Tibial artery (tissue), 4 donors: Measurements from ENCODE around the gene TOPORS.
"Not testable (repeated sequence)": the region's sequence is repeated elsewhere in the genome, so short reads cannot be mapped to it uniquely, and the experiment has no call there.

Experiments
- DNase-seq, 2 donors: peaks; one replicate each; pipeline ENCODE4 v3.0.0-alpha.2; 2019
- H3K27ac ChIP-seq, 2 donors: fragments of 200-600 bp; sonication (generic) in 1 of 2; 1 replicate in 1 of 2; 2 replicates in 1 of 2; pipeline ENCODE4 v1.5.1; 2018 to 2019; ENCODE audit warnings: mild to moderate bottlenecking in 1 of 2
- H3K27me3 ChIP-seq, 2 donors: fragments of 200-600 bp; sonication (generic) in 1 of 2; one replicate each; pipeline versions ENCODE4 v1.5.1 to v1.6.0; 2016 to 2019
- H3K36me3 ChIP-seq, 3 donors: fragments of 200-600 bp; sonication (generic) in 2 of 3; one replicate each; pipeline ENCODE4 v1.5.1; 2016 to 2019; ENCODE audit warnings: mild to moderate bottlenecking in 2 of 3
- H3K4me1 ChIP-seq, 4 donors: fragments of 200-600 bp; sonication (generic) in 2 of 4; 1 replicate in 3 of 4; 2 replicates in 1 of 4; pipeline ENCODE4 v1.5.1; 2016 to 2019
- H3K4me3 ChIP-seq, 2 donors: fragments of 200-600 bp; sonication (generic) in 1 of 2; 1 replicate in 1 of 2; 2 replicates in 1 of 2; pipeline ENCODE4 v1.5.1; 2018 to 2019; ENCODE audit warnings: mild to moderate bottlenecking in 2 of 2
- H3K9me3 ChIP-seq, 3 donors: fragments of 200-600 bp; sonication (generic) in 1 of 3; one replicate each; pipeline ENCODE4 v1.5.1; 2016 to 2019
- intact Hi-C: fragments of 100-400 bp; cut with DNase I; formaldehyde crosslinking; loops from one replicate; pipeline ENCODE4 v1.15.0; 2023; ENCODE audit warnings: low total_unique reads
- TF ChIP-seq, protein P1 (sequence below), 2 experiments: fragments of 200-600 bp in 1 of 2; fragments of 450-650 bp in 1 of 2; IDR thresholded peaks; one replicate each; pipeline ENCODE4 v1.5.1; 2017 to 2019; ENCODE audit warnings: antibody characterized with exemption in 2 of 2, mild to moderate bottlenecking in 1 of 2, moderate library complexity in 1 of 2

Gene TOPORS

DNA sequence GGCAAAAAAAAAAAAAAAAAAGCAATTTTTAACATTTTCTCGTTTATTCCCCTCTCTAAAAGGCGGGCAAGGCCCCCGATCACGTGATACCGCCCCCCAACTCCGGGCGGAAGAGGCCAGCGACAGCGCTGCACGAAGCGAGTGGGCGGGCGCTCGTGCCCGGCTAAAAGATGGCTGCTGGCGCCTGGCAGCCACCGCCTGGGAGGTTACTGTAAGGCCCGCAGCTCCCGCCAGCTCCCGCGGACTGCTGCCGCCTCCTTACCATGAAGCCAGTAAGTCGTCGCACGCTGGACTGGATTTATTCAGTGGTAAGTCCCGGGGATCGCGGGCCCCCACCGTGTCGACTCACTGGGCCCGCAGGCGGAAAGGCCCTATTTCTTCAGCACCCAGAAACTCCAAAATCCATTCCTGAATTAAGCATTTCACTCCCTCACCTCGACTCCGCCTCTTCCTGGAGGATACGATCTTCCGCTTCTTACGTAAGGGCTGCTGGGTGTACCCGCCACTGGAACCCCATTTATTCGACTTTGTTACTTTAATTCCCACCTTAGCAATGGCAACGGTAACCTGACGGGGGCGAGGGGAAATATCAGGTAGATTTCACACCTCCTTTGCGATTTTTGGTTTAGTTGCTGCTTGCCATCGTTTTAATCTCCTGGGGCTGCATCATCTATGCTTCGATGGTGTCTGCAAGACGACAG, at the start of gene TOPORS, which contains the start of gene SMIM27:
Gene TOPORS (minus strand): TSS at position 415 of the 701 bp plus-strand sequence. CDS start 150 bp downstream, at position 265.
Gene SMIM27 (plus strand): TSS at position 156 of the 701 bp plus-strand sequence. CDS start 108 bp downstream, at position 264.
- peak; percentile 89 to 94 for DNase-seq
- no peaks in the 10 kb centered on the region for H3K27me3 ChIP-seq
- peaks cover 0 to 34% (median 16%) of the 10 kb centered on the region in 4 donors for H3K4me1 ChIP-seq
- H3K9me3 ChIP-seq: no peaks in the 10 kb centered on the region
- H3K4me3 ChIP-seq: peak within 1 kb of the TSS; percentile 83 to 90
- TF ChIP-seq, protein P1, sequence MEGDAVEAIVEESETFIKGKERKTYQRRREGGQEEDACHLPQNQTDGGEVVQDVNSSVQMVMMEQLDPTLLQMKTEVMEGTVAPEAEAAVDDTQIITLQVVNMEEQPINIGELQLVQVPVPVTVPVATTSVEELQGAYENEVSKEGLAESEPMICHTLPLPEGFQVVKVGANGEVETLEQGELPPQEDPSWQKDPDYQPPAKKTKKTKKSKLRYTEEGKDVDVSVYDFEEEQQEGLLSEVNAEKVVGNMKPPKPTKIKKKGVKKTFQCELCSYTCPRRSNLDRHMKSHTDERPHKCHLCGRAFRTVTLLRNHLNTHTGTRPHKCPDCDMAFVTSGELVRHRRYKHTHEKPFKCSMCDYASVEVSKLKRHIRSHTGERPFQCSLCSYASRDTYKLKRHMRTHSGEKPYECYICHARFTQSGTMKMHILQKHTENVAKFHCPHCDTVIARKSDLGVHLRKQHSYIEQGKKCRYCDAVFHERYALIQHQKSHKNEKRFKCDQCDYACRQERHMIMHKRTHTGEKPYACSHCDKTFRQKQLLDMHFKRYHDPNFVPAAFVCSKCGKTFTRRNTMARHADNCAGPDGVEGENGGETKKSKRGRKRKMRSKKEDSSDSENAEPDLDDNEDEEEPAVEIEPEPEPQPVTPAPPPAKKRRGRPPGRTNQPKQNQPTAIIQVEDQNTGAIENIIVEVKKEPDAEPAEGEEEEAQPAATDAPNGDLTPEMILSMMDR (IDR thresholded peaks at IDR 0.05): no peak
- peak within 1 kb of the TSS; percentile 93 to 94 for H3K27ac ChIP-seq
- H3K36me3 ChIP-seq: peaks cover 0 to 10% (median 0%) of the 10 kb centered on the region in 3 donors
- intact Hi-C loops: no loop called here

DNA sequence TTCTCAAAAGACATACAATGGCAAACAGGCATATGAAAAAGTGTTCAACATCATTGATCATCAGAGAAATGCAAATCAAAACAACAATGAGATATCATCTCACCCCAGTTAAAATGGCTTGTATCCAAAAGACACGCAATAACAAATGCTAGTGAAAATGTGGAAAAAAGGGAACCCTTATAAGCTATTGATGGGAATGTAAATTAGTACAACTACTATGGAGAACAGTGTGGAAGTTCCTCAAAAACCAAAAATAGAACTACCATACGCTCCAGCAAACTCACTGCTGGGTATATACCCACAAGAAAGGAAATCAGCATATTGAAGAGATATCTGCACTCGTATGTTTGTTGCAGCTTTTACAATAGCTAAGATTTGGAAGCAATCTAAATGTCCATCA, 46.6 kb upstream of the TOPORS start:
- H3K27ac ChIP-seq, H3K9me3 ChIP-seq, H3K4me3 ChIP-seq, H3K4me1 ChIP-seq, DNase-seq, intact Hi-C loops, H3K36me3 ChIP-seq, H3K27me3 ChIP-seq: not testable (repeated sequence)

DNA sequence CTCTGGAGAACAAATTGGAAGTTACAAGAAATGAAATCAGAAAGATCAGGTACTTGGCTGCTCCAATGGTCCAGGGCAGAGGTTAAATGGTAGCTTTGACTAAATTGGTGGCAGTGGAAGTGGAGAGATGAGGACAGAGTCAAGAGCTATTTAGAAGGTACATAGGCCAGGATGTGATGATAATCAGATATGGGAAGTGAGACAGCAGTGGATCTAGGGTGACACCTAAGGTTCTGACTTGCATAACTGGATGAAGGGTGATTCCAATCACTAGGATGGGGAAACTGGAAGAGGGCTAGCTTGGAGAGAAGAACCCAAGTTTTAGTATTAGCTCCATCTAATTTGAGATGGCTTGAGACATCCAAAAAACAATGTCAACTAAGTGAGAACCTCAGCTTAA, 44.5 kb upstream of the TOPORS start:
- Histone ChIP-seq H3K36me3 (no peaks in the 10 kb centered on the region), H3K9me3 (no peaks in the 10 kb centered on the region), H3K4me3 (no peak overlapping the region), H3K4me1 (no peaks in the 10 kb centered on the region), H3K27me3 (no peaks in the 10 kb centered on the region), H3K27ac (no peak overlapping the region)
- TF ChIP-seq, protein P1 (IDR thresholded peaks at IDR 0.05): no peak
- no peak for DNase-seq
- intact Hi-C loops: no loop called here

DNA sequence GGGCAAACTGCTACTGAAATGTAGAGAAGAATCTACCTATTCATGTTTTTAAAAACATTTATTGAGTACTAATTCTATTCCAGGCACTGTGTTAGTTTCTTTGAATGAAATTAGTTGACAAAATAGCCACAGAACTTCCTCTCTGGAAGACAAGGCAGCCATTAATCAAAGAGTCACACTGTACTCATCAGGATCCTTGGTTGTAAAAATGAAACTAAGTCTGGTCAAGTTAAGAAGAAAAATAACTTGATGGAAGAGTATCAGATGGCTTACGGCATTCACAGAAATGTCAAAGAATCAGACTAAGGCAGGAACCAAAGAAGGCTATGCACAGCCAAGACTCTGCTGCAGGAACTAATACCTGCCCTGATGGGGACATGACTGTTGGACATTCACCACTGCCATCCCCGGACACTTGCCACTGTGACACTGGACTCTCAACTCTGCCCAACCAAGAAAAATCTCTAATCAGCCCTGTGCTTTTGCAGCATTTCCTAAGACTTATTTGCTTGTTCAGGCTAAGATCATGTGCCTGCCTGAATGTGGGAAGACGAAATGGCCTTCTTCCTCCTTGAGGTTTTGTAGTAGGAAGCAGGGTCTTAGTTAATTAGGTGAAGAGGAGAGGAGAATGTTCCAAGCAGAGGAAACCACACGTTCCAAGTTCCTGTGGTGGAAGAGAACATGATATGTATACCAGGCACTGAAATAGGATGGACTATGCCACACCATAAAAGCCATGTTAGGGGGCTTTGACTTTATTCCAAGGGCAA, 43.9 kb upstream of the TOPORS start:
- Histone ChIP-seq H3K9me3 (no peaks in the 10 kb centered on the region), H3K27ac (no peak overlapping the region), H3K4me1 (no peaks in the 10 kb centered on the region), H3K4me3 (no peak overlapping the region), H3K36me3 (no peaks in the 10 kb centered on the region), H3K27me3 (no peaks in the 10 kb centered on the region)
- intact Hi-C loops: no loop called here
- DNase-seq: no peak
- TF ChIP-seq, protein P1 (IDR thresholded peaks at IDR 0.05): no peak

DNA sequence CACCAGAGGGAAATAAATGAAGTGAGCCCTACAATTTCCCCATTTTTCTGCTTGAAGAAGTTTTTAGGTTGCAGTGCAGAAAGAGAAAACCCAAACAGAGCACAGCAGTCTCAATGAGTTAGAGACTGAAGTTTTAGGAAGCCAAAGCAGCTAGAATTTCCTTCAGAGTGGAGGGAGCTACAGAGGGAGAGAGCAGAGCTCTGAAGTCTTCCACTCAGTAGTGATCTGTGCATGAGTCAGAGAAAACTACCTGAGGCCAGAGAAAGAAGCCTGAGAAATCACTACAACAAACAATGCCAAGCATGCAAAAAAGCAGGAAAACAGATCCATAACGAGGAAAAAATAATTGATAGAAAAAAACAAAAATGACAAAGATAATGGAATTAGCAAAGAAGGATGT, 38.5 kb upstream of the TOPORS start:
- Histone ChIP-seq H3K4me1 (no peaks in the 10 kb centered on the region), H3K27me3 (peaks cover 0 to 8% of the 10 kb centered on the region in 2 donors), H3K4me3 (no peak overlapping the region), H3K36me3 (no peaks in the 10 kb centered on the region), H3K27ac (no peak overlapping the region), H3K9me3 (no peaks in the 10 kb centered on the region)
- intact Hi-C loops: no loop called here
- TF ChIP-seq, protein P1 (IDR thresholded peaks at IDR 0.05): no peak
- DNase-seq: no peak

DNA sequence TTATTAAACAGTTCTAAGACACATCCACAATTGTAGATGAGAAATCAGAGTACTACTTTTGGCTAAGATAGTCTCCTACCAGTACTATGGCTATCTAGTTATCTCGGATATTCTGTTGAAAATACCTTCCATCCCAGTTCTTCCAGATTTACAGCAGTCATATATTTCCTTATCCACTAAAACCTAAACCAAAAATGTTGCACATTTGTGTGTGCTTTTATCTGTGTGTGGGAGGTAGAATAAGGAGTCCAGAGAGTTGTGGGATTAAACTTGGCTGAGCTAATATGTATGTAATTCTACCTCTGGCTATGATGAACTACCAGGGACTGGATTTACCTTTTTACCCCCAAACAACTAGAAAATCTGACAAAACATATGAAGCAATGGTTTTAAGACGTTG, 38.1 kb upstream of the TOPORS start:
- Histone ChIP-seq H3K4me3 (no peak overlapping the region), H3K27ac (no peak overlapping the region), H3K27me3 (peaks cover 0 to 8% of the 10 kb centered on the region in 2 donors), H3K4me1 (no peaks in the 10 kb centered on the region), H3K9me3 (no peaks in the 10 kb centered on the region), H3K36me3 (no peaks in the 10 kb centered on the region)
- no peak for DNase-seq
- TF ChIP-seq, protein P1 (IDR thresholded peaks at IDR 0.05): no peak
- intact Hi-C loops: no loop called here
